CD14-positive monocyte (primary cell): ENCODE data around the gene MAN1C1. TPM values are rescaled to one million over a fixed set of nuclear protein-coding genes. Genes with fewer than 3 reads are reported as not detected.

ENCODE experiments used
- DNase-seq, 3 donors: peaks; one replicate each; pipeline ENCODE4 v3.0.0-alpha.2; 2011 to 2022
- H2AFZ ChIP-seq: 2 replicates; pipeline ENCODE4 v1.6.0; 2012; ENCODE audit warnings: mild to moderate bottlenecking, low read depth, low read length, inconsistent platforms; ENCODE audit not compliant: insufficient read depth, poor library complexity, severe bottlenecking
- H3K27ac ChIP-seq, 2 donors: 1 replicate in 1 of 2; 2 replicates in 1 of 2; pipeline ENCODE4 v1.5.1; 2012 to 2013; ENCODE audit warnings: low read length in 2 of 2, control low read depth in 1 of 2, inconsistent platforms in 1 of 2, low read depth in 1 of 2, mild to moderate bottlenecking in 1 of 2
- H3K27me3 ChIP-seq, 2 donors: one replicate each; pipeline versions ENCODE4 v1.6.0 to v1.6.1; 2011 to 2013; ENCODE audit warnings: low read length in 2 of 2; ENCODE audit not compliant: control insufficient read depth in 2 of 2, insufficient read depth in 2 of 2
- H3K36me3 ChIP-seq, 2 donors: replicated peaks in 1 of 2; 1 replicate in 1 of 2; 2 replicates in 1 of 2; pipeline versions ENCODE4 v1.5.1 to v1.6.1; 2012 to 2013; ENCODE audit warnings: low read length in 2 of 2, control low read depth in 1 of 2, inconsistent platforms in 1 of 2, mild to moderate bottlenecking in 1 of 2; ENCODE audit not compliant: insufficient read depth in 2 of 2, control insufficient read depth in 1 of 2
- H3K4me1 ChIP-seq, 2 donors: 1 replicate in 1 of 2; 2 replicates in 1 of 2; pipeline versions ENCODE4 v1.5.1 to v1.6.1; 2012 to 2013; ENCODE audit warnings: low read length in 2 of 2, control low read depth in 1 of 2, inconsistent platforms in 1 of 2, mild to moderate bottlenecking in 1 of 2, moderate library complexity in 1 of 2; ENCODE audit not compliant: insufficient read depth in 2 of 2, control insufficient read depth in 1 of 2
- H3K4me2 ChIP-seq: replicated peaks from 2 replicates; pipeline ENCODE3; 2012; ENCODE audit warnings: low read length, moderate library complexity, mild to moderate bottlenecking; ENCODE audit not compliant: poor library complexity, severe bottlenecking; ENCODE audit errors: extremely low read depth
- H3K4me3 ChIP-seq, 3 experiments: fragments of 200-600 bp in 1 of 3; sonication (generic) in 1 of 3; replicated peaks in 1 of 3; 1 replicate in 2 of 3; 2 replicates in 1 of 3; pipeline ENCODE4 v1.5.1; 2011 to 2013; ENCODE audit warnings: low read length in 3 of 3, mild to moderate bottlenecking in 3 of 3, control low read depth in 2 of 3, low read depth in 2 of 3, inconsistent platforms in 1 of 3, moderate library complexity in 1 of 3
- H3K79me2 ChIP-seq: 2 replicates; pipeline ENCODE4 v1.6.0; 2012; ENCODE audit warnings: mild to moderate bottlenecking, control low read depth, inconsistent platforms, low read length, moderate library complexity; ENCODE audit not compliant: insufficient read depth
- H3K9ac ChIP-seq: 2 replicates; pipeline ENCODE4 v1.6.0; 2017; ENCODE audit warnings: low read length, mild to moderate bottlenecking; ENCODE audit not compliant: insufficient read depth, poor library complexity, severe bottlenecking
- H3K9me3 ChIP-seq, 2 donors: replicated peaks in 1 of 2; 1 replicate in 1 of 2; 2 replicates in 1 of 2; pipeline versions ENCODE4 v1.5.1 to v1.6.1; 2012 to 2013; ENCODE audit warnings: low read length in 2 of 2, control low read depth in 1 of 2; ENCODE audit not compliant: control insufficient read depth in 1 of 2, insufficient read depth in 1 of 2
- H4K20me1 ChIP-seq: 2 replicates; pipeline ENCODE4 v1.6.0; 2012; ENCODE audit warnings: mild to moderate bottlenecking, low read length, control low read depth, moderate library complexity; ENCODE audit not compliant: insufficient read depth
- H3K27ac Mint-ChIP-seq, 7 donors: one replicate each; pipeline ENCODE4 v1.8.0; 2020; ENCODE audit warnings: mild to moderate bottlenecking in 7 of 7, mixed read lengths in 7 of 7, moderate library complexity in 6 of 7, inconsistent platforms in 2 of 7
- H3K27me3 Mint-ChIP-seq, 3 donors: one replicate each; pipeline ENCODE4 v1.8.0; 2021 to 2022; ENCODE audit warnings: low read depth in 3 of 3, mild to moderate bottlenecking in 3 of 3, mixed read lengths in 3 of 3, moderate library complexity in 3 of 3, inconsistent platforms in 1 of 3
- H3K36me3 Mint-ChIP-seq, 2 donors: one replicate each; pipeline ENCODE4 v1.8.0; 2020; ENCODE audit warnings: mixed read lengths in 2 of 2, inconsistent platforms in 1 of 2, mild to moderate bottlenecking in 1 of 2
- H3K4me1 Mint-ChIP-seq: one replicate; pipeline ENCODE4 v1.8.0; 2020; ENCODE audit warnings: mild to moderate bottlenecking, mixed read lengths
- H3K4me3 Mint-ChIP-seq, 2 donors: one replicate each; pipeline ENCODE4 v1.8.0; 2020; ENCODE audit warnings: mild to moderate bottlenecking in 2 of 2, mixed read lengths in 2 of 2, moderate library complexity in 1 of 2
- H3K9me3 Mint-ChIP-seq, 7 donors: one replicate each; pipeline ENCODE4 v1.8.0; 2020 to 2022; ENCODE audit warnings: mixed read lengths in 7 of 7, mild to moderate bottlenecking in 6 of 7, moderate library complexity in 6 of 7, inconsistent platforms in 2 of 7
- CTCF ChIP-seq: fragments of 200-600 bp; IDR thresholded peaks from one replicate; pipeline ENCODE4 v1.8.0; 2022; ENCODE audit warnings: antibody characterized with exemption, mild to moderate bottlenecking
- WGBS: methylation state at CpG from one replicate; pipeline ENCODE4 v1.1.5; 2013; ENCODE audit warnings: missing lambda C conversion rate; ENCODE audit not compliant: insufficient coverage; 5-methylcytosine and 5-hydroxymethylcytosine counted together
- intact Hi-C, 2 donors: fragments of 100-400 bp; cut with micrococcal nuclease; formaldehyde crosslinking; loops; one replicate each; pipeline versions ENCODE4 v1.15.0 to v1.15.1; 2023
- polyA plus RNA-seq, 3 donors: library from polyadenylated mRNA; depleted of rRNA in 1 of 3; unstranded in 2 of 3; stranded (reverse) in 1 of 3; fragments of 300-500 nt in 2 of 3; fragments of >200 nt in 1 of 3; fragmentation: Illumina TruSeq in 2 of 3; gene quantifications; 1 replicate in 2 of 3; 2 replicates in 1 of 3; pipeline ENCODE4 v1.2.3, GENCODE V29; 2012 to 2021

Gene MAN1C1
- polyA plus RNA-seq, 3 donors: 1.2 to 7.2 (median 1.7) TPM

DNA sequence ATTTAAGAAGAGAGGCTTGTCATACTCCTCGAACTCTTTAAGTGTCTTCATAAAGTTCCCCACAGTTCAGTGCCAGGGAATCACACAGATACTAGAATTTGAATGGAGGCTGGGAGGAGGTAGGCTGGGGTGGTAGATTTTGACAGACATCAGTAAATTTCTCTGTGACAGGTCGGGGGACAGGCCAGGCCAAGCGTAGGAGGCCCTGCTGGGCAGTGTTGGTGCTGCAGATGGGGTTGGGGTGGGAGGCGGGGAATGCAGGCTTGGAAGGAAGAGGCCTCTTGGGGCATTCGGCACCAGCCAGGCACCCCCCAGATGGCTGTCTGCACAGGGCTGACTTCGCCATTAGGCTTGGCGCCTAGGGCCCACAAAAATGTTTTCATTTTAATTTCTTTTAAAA lies 84.0 kb downstream of the MAN1C1 start:
- no peaks in the 10 kb centered on the region for H3K79me2 ChIP-seq
- no peak overlapping the region for H3K27ac ChIP-seq
- H4K20me1 ChIP-seq: peaks cover 17% of the 10 kb centered on the region
- peaks cover 7 to 19% of the 10 kb centered on the region in 2 donors for H3K36me3 Mint-ChIP-seq
- no peak overlapping the region for H3K4me3 Mint-ChIP-seq
- H3K27me3 Mint-ChIP-seq: peaks cover 6 to 8% (median 6%) of the 10 kb centered on the region in 3 donors
- H3K9me3 Mint-ChIP-seq: no peaks in the 10 kb centered on the region
- no peak overlapping the region for H3K4me2 ChIP-seq
- no peak for TF ChIP-seq CTCF
- H3K9me3 ChIP-seq: no peaks in the 10 kb centered on the region
- no peak overlapping the region for H2AFZ ChIP-seq
- H3K36me3 ChIP-seq: no peaks in the 10 kb centered on the region
- no peak for DNase-seq
- no peak overlapping the region for H3K4me3 ChIP-seq
- no peak overlapping the region for H3K27ac Mint-ChIP-seq
- no peak overlapping the region for H3K9ac ChIP-seq
- H3K4me1 Mint-ChIP-seq: peaks cover 10% of the 10 kb centered on the region
- intact Hi-C loops: no loop called here
- no peaks in the 10 kb centered on the region for H3K27me3 ChIP-seq
- H3K4me1 ChIP-seq: no peaks in the 10 kb centered on the region
- 51% methylated on average over 5 of the region's 7 CpGs for WGBS

- peaks cover 17% of the 10 kb centered on the region for H4K20me1 ChIP-seq
- TF ChIP-seq CTCF: no peak
- no peak overlapping the region for H3K4me3 ChIP-seq
- intact Hi-C loops: no loop called here
- H3K9me3 Mint-ChIP-seq: no peaks in the 10 kb centered on the region
- no peaks in the 10 kb centered on the region for H3K36me3 ChIP-seq
- H3K4me1 Mint-ChIP-seq: peaks cover 12% of the 10 kb centered on the region
- H3K27ac ChIP-seq: no peak overlapping the region
- 90% methylated on average over 9 of the region's 9 CpGs for WGBS
- no peak for DNase-seq
- peaks cover 9 to 14% of the 10 kb centered on the region in 2 donors for H3K36me3 Mint-ChIP-seq
- no peak overlapping the region for H3K4me3 Mint-ChIP-seq
- H3K4me1 ChIP-seq: no peaks in the 10 kb centered on the region
- no peaks in the 10 kb centered on the region for H3K9me3 ChIP-seq
- no peak overlapping the region for H3K4me2 ChIP-seq
- peaks cover 6 to 8% (median 6%) of the 10 kb centered on the region in 3 donors for H3K27me3 Mint-ChIP-seq
- no peak overlapping the region for H3K27ac Mint-ChIP-seq
- no peaks in the 10 kb centered on the region for H3K27me3 ChIP-seq
- no peaks in the 10 kb centered on the region for H3K79me2 ChIP-seq
- no peak overlapping the region for H2AFZ ChIP-seq
- H3K9ac ChIP-seq: no peak overlapping the region
These were observed 84.6 kb downstream of the MAN1C1 start for GRCh38 chr1:25701030-25701785.
